Mesothelial cell of epicardium (in vitro differentiated cells): ENCODE data around the gene PRELP. TPM values are rescaled to one million over a fixed set of nuclear protein-coding genes. Genes with fewer than 3 reads are reported as not detected.

Source experiments
- DNase-seq, 2 experiments: peaks; one replicate each; pipeline ENCODE4 v3.0.0; 2021; ENCODE audit warnings: low spot score in 2 of 2; ENCODE audit not compliant: unreplicated experiment in 2 of 2
- H3K27ac Mint-ChIP-seq: 2 replicates; pipeline ENCODE4 v1.8.0; 2021; ENCODE audit warnings: mixed read lengths
- H3K27me3 Mint-ChIP-seq: 2 replicates; pipeline ENCODE4 v1.8.0; 2021; ENCODE audit warnings: low read depth, mixed read lengths
- H3K36me3 Mint-ChIP-seq: 2 replicates; pipeline ENCODE4 v1.8.0; 2021; ENCODE audit warnings: mixed read lengths
- H3K4me1 Mint-ChIP-seq: 2 replicates; pipeline ENCODE4 v1.8.0; 2021; ENCODE audit warnings: mixed read lengths
- H3K4me3 Mint-ChIP-seq: 2 replicates; pipeline ENCODE4 v1.8.0; 2021; ENCODE audit warnings: mild to moderate bottlenecking, moderate library complexity, mixed read lengths
- H3K9me3 Mint-ChIP-seq: 2 replicates; pipeline ENCODE4 v1.8.0; 2021; ENCODE audit warnings: mixed read lengths
- CTCF ChIP-seq: fragments of 200-600 bp; sonication (generic); IDR thresholded peaks from one replicate; pipeline ENCODE4 v1.5.0; 2021; ENCODE audit warnings: antibody characterized with exemption; ENCODE audit not compliant: unreplicated experiment
- total RNA-seq: library from RNA; stranded (reverse); gene quantifications from 3 replicates; pipeline ENCODE4 v1.2.1, GENCODE V29; 2021

The PRELP gene
- total RNA-seq, 1 donor from 2014 or later: 2.8 TPM

GRCh38 chr1:203471841-203472240 lies 3.8 kb upstream of the PRELP start:
- peaks cover 1% of the 10 kb centered on the region for H3K27me3 Mint-ChIP-seq
- no peaks in the 10 kb centered on the region for H3K36me3 Mint-ChIP-seq
- DNase-seq: no peak
- no peak overlapping the region for H3K27ac Mint-ChIP-seq
- peaks cover 25% of the 10 kb centered on the region for H3K4me1 Mint-ChIP-seq
- no peak for TF ChIP-seq CTCF
- no peak overlapping the region for H3K4me3 Mint-ChIP-seq
- H3K9me3 Mint-ChIP-seq: no peaks in the 10 kb centered on the region

- H3K9me3 Mint-ChIP-seq: no peaks in the 10 kb centered on the region
- no peak for DNase-seq
- no peak overlapping the region for H3K27ac Mint-ChIP-seq
- H3K27me3 Mint-ChIP-seq: peaks cover 1% of the 10 kb centered on the region
- H3K4me3 Mint-ChIP-seq: no peak overlapping the region
- no peak for TF ChIP-seq CTCF
- peaks cover 20% of the 10 kb centered on the region for H3K4me1 Mint-ChIP-seq
- no peaks in the 10 kb centered on the region for H3K36me3 Mint-ChIP-seq
Measured at GRCh38 chr1:203473281-203473680, 2.3 kb upstream of the PRELP start.

GRCh38 chr1:203473781-203474305 lies 1.8 kb upstream of the PRELP start:
- H3K36me3 Mint-ChIP-seq: no peaks in the 10 kb centered on the region
- no peak overlapping the region for H3K4me3 Mint-ChIP-seq
- peaks cover 20% of the 10 kb centered on the region for H3K4me1 Mint-ChIP-seq
- TF ChIP-seq CTCF: no peak
- no peaks in the 10 kb centered on the region for H3K9me3 Mint-ChIP-seq
- no peak overlapping the region for H3K27ac Mint-ChIP-seq
- H3K27me3 Mint-ChIP-seq: peaks cover 1% of the 10 kb centered on the region
- DNase-seq: no peak

GRCh38 chr1:203476216-203476814 lies 709 bp downstream of the PRELP start:
- Mint-ChIP-seq H3K27ac (peak overlapping the region; percentile 47), H3K4me1 (peaks cover 27% of the 10 kb centered on the region)
- TF ChIP-seq CTCF: no peak

GRCh38 chr1:203477748-203478147 lies 2.1 kb downstream of the PRELP start:
- peaks cover 31% of the 10 kb centered on the region for H3K4me1 Mint-ChIP-seq
- DNase-seq: no peak
- no peaks in the 10 kb centered on the region for H3K36me3 Mint-ChIP-seq
- no peak overlapping the region for H3K27ac Mint-ChIP-seq
- no peaks in the 10 kb centered on the region for H3K9me3 Mint-ChIP-seq
- H3K4me3 Mint-ChIP-seq: no peak overlapping the region
- H3K27me3 Mint-ChIP-seq: peaks cover 1% of the 10 kb centered on the region
- TF ChIP-seq CTCF: no peak

More at GRCh38 chr1:203476216-203476814, 709 bp downstream of the PRELP start:
- peak overlapping the region; percentile 2 for H3K4me3 Mint-ChIP-seq
- no peaks in the 10 kb centered on the region for H3K36me3 Mint-ChIP-seq
- peaks cover 1% of the 10 kb centered on the region for H3K27me3 Mint-ChIP-seq
- no peaks in the 10 kb centered on the region for H3K9me3 Mint-ChIP-seq
- no peak for DNase-seq
